Measurements from ENCODE around the gene ALPG.

DNA sequence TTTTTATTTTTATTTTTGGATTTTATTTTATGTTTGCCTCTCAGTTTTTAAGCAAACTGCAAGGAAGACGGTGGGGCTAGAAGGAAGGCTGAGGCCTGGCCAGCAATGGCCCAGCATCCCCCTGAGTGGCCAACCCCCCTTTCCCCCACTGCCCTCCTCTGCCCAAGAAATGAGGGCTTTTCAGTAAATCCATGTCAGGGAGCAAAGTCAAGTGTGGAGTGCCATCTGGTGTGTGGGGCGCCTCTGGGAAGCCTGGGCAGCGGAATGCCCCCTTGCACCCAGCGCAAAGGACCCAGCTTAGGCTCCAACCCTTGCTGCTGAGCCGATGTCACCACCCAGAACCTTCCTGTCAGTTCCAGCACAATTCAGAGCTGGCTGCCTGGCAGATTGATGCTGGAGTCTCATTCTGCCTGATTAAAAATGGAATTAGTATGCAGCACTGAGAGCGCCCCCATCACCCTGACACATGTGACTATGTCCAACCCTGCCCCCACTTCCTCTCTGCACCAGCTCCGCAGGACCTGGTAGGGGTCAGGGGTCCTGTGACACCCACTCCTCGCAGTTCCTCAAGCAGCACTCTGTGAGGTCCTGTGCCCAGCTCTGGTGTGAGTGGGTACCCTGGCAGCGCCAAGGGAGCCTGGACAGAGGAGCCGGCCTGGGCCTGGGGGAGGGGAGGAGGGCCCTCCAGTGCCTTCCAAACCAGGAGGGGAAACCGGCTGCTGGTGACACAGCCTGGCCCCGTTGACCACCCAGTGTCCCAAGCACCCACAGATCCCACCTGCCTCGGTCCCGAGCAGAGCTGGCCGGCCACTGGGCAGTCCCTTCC is 37.3 kb upstream of the ALPG start:
- TF ChIP-seq POLR2A (IDR thresholded peaks at IDR 0.05; ENCODE audit: low read depth), result no peak
- TF ChIP-seq EP300 (IDR thresholded peaks at IDR 0.05), result no peak
- no peak for TF ChIP-seq CTCF (IDR thresholded peaks at IDR 0.05)
- TF ChIP-seq POLR2AphosphoS5 (IDR thresholded peaks at IDR 0.05), result no peak
